GM23338 (cell line): ENCODE measurements around the gene MTR.

Source experiments
- CREB1 ChIP-seq: fragments of 250-450 bp; sonication (Bioruptor Pico); IDR thresholded peaks from 2 replicates; pipeline ENCODE4 v1.5.0; 2020; ENCODE audit warnings: low read depth, mild to moderate bottlenecking, moderate library complexity
- CTCF ChIP-seq, 2 experiments: fragments of 200-600 bp in 1 of 2; sonication (generic) in 1 of 2; conservative IDR thresholded peaks; 2 replicates each; pipeline versions ENCODE4 v1.5.1 to v1.6.1; 2016 to 2017; ENCODE audit warnings: antibody characterized with exemption in 2 of 2, low read depth in 2 of 2, mild to moderate bottlenecking in 2 of 2, moderate library complexity in 1 of 2
- EZH2 ChIP-seq: fragments of 200-600 bp; sonication (generic); IDR thresholded peaks from one replicate; pipeline ENCODE4 v1.8.0; 2017; ENCODE audit warnings: antibody characterized with exemption, mild to moderate bottlenecking, low read depth; ENCODE audit not compliant: unreplicated experiment

- TF ChIP-seq CTCF (conservative IDR thresholded peaks at IDR 0.05; ENCODE audit: low read depth in 2 of 2) (no peak), EZH2 (no peak), CREB1 (CRISPR knock-in tag) (no peak)
These were observed 130.3 kb downstream of the MTR start for GRCh38 chr1:236925386-236925785.
